Measurements from ENCODE around the gene MPST. TPM values are rescaled to one million over a fixed set of nuclear protein-coding genes. Genes with fewer than 3 reads are reported as not detected.

Gene MPST
- total and polyA plus RNA-seq, 2 donors (not counting 1 experiment from before 2014, with no cell fraction given), result 14.8 to 51.5 TPM

DNA sequence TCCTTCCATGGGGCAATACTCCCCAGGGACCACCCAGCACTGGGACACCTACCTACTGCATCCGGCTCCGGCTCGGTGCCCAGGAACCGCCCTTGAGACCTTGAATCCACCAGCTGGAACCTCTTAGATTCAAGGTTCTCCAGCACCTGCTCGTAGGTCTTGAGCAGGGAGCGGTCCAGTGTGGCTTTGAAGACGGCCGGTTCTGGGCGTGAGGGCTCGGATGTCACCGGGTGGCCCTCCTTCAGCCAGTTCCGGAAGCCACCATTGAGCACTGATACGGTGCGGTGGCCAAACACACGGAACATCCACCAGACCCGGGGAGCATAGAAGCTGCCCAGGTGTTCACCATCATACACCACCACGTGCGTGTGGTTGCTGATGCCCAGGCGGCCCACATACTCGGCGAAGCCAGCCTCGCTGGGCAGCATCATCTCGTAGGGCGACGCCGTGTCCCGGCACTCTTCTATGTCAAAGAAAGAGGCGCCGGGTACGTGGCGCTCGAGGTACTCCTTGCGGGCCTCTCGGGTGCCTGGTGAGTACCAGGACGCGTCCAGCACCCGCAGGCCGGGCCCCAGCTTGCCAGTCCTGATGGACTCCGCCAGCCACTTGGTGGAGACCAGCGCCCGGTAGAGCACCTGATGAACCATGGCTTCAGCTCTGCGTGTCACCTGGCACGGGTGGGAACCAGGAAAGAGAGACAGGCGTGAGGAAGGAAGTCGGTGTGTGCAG, 1.3 kb upstream of the MPST start:
- Histone ChIP-seq H3K9ac (ENCODE audit: insufficient read depth, low read length) (peak overlapping the region; percentile 85), H3K27ac (ENCODE audit: insufficient read depth, low read length) (no peak overlapping the region), H2AFZ (ENCODE audit: low read length) (peak overlapping the region; percentile 61), H3K4me3 (replicated peaks in 1 of 4; ENCODE audit: control extremely low read depth in 1 of 4, insufficient read depth in 1 of 4, low read depth in 3 of 4, low read length in 4 of 4) (peak overlapping the region; percentile 53 to 83 (median 77)), H3K27me3 (ENCODE audit: control insufficient read depth, insufficient read depth, low read length) (no peaks in the 10 kb centered on the region), H3K9me3 (ENCODE audit: control insufficient read depth, insufficient read depth, low read depth, low read length) (no peaks in the 10 kb centered on the region), H4K20me1 (ENCODE audit: control insufficient read depth, extremely low read depth, insufficient read depth, low read length) (no peaks in the 10 kb centered on the region), H3K4me1 (ENCODE audit: control insufficient read depth, extremely low read depth, insufficient read depth, low read length) (peaks cover 4% of the 10 kb centered on the region), H3K36me3 (ENCODE audit: control insufficient read depth, insufficient read depth, low read length) (no peaks in the 10 kb centered on the region), H3K4me2 (ENCODE audit: extremely low read depth, insufficient read depth, low read length) (peak overlapping the region; percentile 92), H3K79me2 (ENCODE audit: control insufficient read depth, insufficient read depth, low read length) (peaks cover 5% of the 10 kb centered on the region)
- no peak for TF ChIP-seq EZH2 (IDR thresholded peaks at IDR 0.05; ENCODE audit: low read length, missing control alignments)
- TF ChIP-seq, protein P1, sequence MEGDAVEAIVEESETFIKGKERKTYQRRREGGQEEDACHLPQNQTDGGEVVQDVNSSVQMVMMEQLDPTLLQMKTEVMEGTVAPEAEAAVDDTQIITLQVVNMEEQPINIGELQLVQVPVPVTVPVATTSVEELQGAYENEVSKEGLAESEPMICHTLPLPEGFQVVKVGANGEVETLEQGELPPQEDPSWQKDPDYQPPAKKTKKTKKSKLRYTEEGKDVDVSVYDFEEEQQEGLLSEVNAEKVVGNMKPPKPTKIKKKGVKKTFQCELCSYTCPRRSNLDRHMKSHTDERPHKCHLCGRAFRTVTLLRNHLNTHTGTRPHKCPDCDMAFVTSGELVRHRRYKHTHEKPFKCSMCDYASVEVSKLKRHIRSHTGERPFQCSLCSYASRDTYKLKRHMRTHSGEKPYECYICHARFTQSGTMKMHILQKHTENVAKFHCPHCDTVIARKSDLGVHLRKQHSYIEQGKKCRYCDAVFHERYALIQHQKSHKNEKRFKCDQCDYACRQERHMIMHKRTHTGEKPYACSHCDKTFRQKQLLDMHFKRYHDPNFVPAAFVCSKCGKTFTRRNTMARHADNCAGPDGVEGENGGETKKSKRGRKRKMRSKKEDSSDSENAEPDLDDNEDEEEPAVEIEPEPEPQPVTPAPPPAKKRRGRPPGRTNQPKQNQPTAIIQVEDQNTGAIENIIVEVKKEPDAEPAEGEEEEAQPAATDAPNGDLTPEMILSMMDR (conservative IDR thresholded peaks at IDR 0.05 in 1 of 2, IDR thresholded peaks at IDR 0.05 in 1 of 2; ENCODE audit: low read depth in 1 of 2, low read length in 2 of 2), result no peak
- DNase-seq (ENCODE audit: low read depth in 2 of 2), result no peak

DNA sequence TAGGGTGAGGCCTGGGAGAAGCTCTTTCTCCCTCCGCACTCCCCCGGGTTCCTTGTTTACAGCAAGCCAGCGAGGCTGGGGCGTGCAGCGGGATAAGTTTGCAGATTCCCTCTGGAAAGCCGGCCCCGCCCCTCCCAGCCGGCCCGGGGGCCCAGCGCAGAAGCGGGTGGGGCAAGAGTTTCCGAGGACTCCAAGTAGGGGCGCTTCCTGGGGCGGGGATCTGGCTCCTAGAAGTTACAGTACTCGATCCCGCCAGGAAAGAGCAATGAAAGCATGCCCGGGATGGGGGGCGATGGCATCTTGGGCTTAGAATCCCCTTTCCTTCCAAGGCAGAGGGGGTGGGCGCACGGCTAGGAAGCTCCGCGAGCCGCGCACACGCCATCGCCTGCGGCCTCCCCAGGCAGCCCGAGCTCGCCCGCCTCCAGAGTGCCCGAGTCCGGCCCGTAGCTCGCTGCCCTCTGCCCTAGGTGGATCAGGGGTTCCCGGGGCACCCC, 680 bp upstream of the MPST start:
- peak overlapping the region; percentile 61 for H2AFZ ChIP-seq (ENCODE audit: low read length)
- no peaks in the 10 kb centered on the region for H3K9me3 ChIP-seq (ENCODE audit: control insufficient read depth, insufficient read depth, low read depth, low read length)
- peak; percentile 55 to 70 for DNase-seq (ENCODE audit: low read depth in 2 of 2)
- H3K27ac ChIP-seq (ENCODE audit: insufficient read depth, low read length), result peak overlapping the region; percentile 50
- no peak for TF ChIP-seq EZH2 (IDR thresholded peaks at IDR 0.05; ENCODE audit: low read length, missing control alignments)
- TF ChIP-seq, protein P1 (conservative IDR thresholded peaks at IDR 0.05 in 1 of 2, IDR thresholded peaks at IDR 0.05 in 1 of 2; ENCODE audit: low read depth in 1 of 2, low read length in 2 of 2), result no peak
- H4K20me1 ChIP-seq (ENCODE audit: control insufficient read depth, extremely low read depth, insufficient read depth, low read length), result no peaks in the 10 kb centered on the region
- peak overlapping the region; percentile 85 for H3K9ac ChIP-seq (ENCODE audit: insufficient read depth, low read length)
- H3K27me3 ChIP-seq (ENCODE audit: control insufficient read depth, insufficient read depth, low read length), result no peaks in the 10 kb centered on the region
- no peaks in the 10 kb centered on the region for H3K36me3 ChIP-seq (ENCODE audit: control insufficient read depth, insufficient read depth, low read length)
- H3K79me2 ChIP-seq (ENCODE audit: control insufficient read depth, insufficient read depth, low read length), result peaks cover 5% of the 10 kb centered on the region
- H3K4me1 ChIP-seq (ENCODE audit: control insufficient read depth, extremely low read depth, insufficient read depth, low read length), result peaks cover 4% of the 10 kb centered on the region
- H3K4me2 ChIP-seq (ENCODE audit: extremely low read depth, insufficient read depth, low read length), result peak overlapping the region; percentile 92
- H3K4me3 ChIP-seq (replicated peaks in 1 of 4; ENCODE audit: control extremely low read depth in 1 of 4, insufficient read depth in 1 of 4, low read depth in 3 of 4, low read length in 4 of 4), result peak overlapping the region; percentile 53 to 83 (median 77)

DNA sequence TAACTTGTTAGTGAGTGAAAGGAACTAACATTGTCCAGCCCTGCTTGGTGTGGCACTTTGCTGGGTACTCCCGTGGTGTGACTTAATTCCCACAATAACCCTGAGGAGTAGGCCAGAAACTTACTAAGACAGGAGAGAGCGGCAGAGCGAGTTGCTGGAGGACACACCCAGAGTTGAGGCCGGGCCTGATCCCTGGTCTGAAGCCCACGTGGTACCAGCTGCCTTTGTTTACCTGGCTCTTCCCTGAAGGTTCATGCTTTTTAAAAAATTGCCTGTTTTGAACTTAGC, 594 bp downstream of the MPST start:
- Histone ChIP-seq H3K9me3 (ENCODE audit: control insufficient read depth, insufficient read depth, low read depth, low read length) (no peaks in the 10 kb centered on the region), H3K27me3 (ENCODE audit: control insufficient read depth, insufficient read depth, low read length) (no peaks in the 10 kb centered on the region), H3K4me3 (replicated peaks in 1 of 4; ENCODE audit: control extremely low read depth in 1 of 4, insufficient read depth in 1 of 4, low read depth in 3 of 4, low read length in 4 of 4) (peak overlapping the region; percentile 67 to 88 (median 80)), H3K4me2 (ENCODE audit: extremely low read depth, insufficient read depth, low read length) (peak overlapping the region; percentile 83), H3K4me1 (ENCODE audit: control insufficient read depth, extremely low read depth, insufficient read depth, low read length) (peaks cover 4% of the 10 kb centered on the region), H4K20me1 (ENCODE audit: control insufficient read depth, extremely low read depth, insufficient read depth, low read length) (no peaks in the 10 kb centered on the region), H3K27ac (ENCODE audit: insufficient read depth, low read length) (peak overlapping the region; percentile 27), H2AFZ (ENCODE audit: low read length) (peak overlapping the region; percentile 96), H3K36me3 (ENCODE audit: control insufficient read depth, insufficient read depth, low read length) (no peaks in the 10 kb centered on the region), H3K9ac (ENCODE audit: insufficient read depth, low read length) (peak overlapping the region; percentile 85), H3K79me2 (ENCODE audit: control insufficient read depth, insufficient read depth, low read length) (peaks cover 5% of the 10 kb centered on the region)
- peak; percentile 53 to 62 for DNase-seq (ENCODE audit: low read depth in 2 of 2)
- no peak for TF ChIP-seq EZH2 (IDR thresholded peaks at IDR 0.05; ENCODE audit: low read length, missing control alignments)
- TF ChIP-seq, protein P1 (conservative IDR thresholded peaks at IDR 0.05 in 1 of 2, IDR thresholded peaks at IDR 0.05 in 1 of 2; ENCODE audit: low read depth in 1 of 2, low read length in 2 of 2), result no peak

Data from fibroblast of lung (primary cell).